Measurements from ENCODE around the gene CASS4. TPM values are rescaled to one million over a fixed set of nuclear protein-coding genes. Genes with fewer than 3 reads are reported as not detected.

CASS4 gene, protein sequence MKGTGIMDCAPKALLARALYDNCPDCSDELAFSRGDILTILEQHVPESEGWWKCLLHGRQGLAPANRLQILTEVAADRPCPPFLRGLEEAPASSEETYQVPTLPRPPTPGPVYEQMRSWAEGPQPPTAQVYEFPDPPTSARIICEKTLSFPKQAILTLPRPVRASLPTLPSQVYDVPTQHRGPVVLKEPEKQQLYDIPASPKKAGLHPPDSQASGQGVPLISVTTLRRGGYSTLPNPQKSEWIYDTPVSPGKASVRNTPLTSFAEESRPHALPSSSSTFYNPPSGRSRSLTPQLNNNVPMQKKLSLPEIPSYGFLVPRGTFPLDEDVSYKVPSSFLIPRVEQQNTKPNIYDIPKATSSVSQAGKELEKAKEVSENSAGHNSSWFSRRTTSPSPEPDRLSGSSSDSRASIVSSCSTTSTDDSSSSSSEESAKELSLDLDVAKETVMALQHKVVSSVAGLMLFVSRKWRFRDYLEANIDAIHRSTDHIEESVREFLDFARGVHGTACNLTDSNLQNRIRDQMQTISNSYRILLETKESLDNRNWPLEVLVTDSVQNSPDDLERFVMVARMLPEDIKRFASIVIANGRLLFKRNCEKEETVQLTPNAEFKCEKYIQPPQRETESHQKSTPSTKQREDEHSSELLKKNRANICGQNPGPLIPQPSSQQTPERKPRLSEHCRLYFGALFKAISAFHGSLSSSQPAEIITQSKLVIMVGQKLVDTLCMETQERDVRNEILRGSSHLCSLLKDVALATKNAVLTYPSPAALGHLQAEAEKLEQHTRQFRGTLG
- total RNA-seq, result under 0.01 and 8.9 TPM in 2 replicates

DNA sequence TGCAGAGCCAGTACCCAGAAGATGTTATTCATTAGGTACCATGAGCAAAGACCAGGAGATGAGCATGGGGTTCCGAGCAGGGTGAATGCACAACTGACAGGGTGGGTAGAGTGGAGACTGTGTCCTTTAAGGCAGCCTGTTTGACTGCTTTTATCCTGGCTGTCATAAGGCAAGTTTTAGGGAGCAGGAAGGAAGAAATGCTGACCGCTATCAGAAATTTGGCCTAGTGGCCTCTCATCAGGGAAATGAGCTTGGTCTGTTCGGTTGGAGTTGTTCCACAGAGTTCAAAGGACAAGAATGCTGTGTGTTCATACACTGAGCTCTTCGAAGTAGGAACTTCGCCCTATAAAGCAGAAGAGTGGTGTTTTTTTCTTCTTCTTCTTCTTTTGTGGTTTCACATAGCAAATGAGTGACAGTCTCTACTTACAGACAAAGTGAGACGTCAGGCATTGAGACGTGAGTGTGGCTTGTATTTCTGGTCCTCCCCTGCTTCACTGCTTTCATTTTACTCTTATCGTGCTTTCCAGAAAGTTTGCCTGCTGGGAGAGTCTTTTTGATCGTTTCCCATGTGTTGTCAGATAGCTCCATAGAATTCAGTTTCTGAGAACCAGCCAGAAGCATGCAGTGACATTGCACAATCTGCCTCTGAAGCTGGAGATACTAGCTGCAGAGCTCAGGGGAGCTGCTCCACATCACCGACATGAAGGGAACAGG is at the start of gene CASS4:
Gene CASS4, plus strand, starts transcription at position 502 of the 714 bp plus-strand sequence. Its CDS starts 199 bp downstream, at position 701.

DNA sequence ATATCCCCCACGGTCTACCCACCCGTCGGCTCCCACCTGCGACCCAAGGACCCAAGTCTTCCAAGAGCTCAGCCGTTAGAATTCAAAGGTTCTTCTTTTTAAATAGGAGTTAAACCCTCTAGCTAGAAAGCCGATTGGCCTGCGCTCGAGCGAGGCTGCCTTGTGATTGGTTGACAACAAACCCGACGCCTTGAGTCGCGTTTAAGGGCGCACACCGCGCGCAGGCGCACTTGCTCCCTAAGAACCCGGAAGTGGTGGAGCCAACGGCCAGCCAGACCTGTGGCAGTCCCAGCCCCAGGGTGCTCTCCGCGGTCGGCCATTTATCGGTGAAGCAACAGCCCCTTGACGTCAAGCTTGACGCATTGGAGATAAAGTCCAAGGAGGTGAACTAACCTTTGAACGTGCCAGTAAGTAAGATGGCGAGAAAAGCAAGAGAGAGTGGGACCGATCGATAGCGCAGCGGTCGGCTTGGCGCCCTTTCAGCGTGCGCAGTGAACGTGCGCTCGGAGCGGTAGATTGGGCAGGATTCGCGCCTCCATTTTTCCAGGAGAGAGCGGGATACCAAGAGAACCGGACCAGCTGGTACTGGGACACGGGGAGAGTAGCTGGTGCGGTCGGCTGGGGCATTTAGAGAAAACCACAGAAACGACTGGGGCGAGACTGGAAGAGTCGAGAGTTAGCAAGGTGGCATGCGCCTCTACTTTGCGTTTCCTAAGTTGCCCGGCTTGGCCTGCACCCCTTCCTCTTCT is 19.8 kb upstream of the CASS4 start, which contains the start of the genes AURKA and CSTF1:
Gene AURKA, minus strand, starts transcription at position 84 of the 749 bp plus-strand sequence. CDS start 4,018 bp downstream, outside the sequence.
Gene CSTF1, plus strand, starts transcription at position 514 of the 749 bp plus-strand sequence. CDS start 2,908 bp downstream, outside the sequence.

GRCh38 chr20:56468316-56469076 is 56.4 kb downstream of the CASS4 start, which contains the start of gene RTF2:
Gene RTF2 (plus strand): TSS chr20:56468627. CDS start chr20:56468698, 71 bp downstream.

Small RNA genes within 50 kb of the gene (small RNA-seq; reads per million reads assigned to genes)
- gene RPL39P (ENCODE audit: low replicate concordance), result not detected

Other genes starting within 250 kb of the CASS4 start
- not detected in 2 replicates for gene MC3R, start 163.5 kb upstream of the CASS4 start, total RNA-seq
- 32.0 and 41.2 TPM in 2 replicates for gene FAM210B, start 53.3 kb upstream of the CASS4 start, total RNA-seq
- gene AURKA, start 20.0 kb upstream of the CASS4 start, total RNA-seq, result 3.7 and 102 TPM in 2 replicates
- 26.7 and 44.5 TPM in 2 replicates for gene CSTF1, start 19.6 kb upstream of the CASS4 start, total RNA-seq
- 62.6 and 73.3 TPM in 2 replicates for gene RTF2, start 56.4 kb downstream of the CASS4 start, total RNA-seq
- gene FAM209A, start 112.5 kb downstream of the CASS4 start, total RNA-seq, result not detected in 2 replicates
- gene FAM209B, start 121.0 kb downstream of the CASS4 start, total RNA-seq, result not detected in 2 replicates
- gene TFAP2C, start 217.0 kb downstream of the CASS4 start, total RNA-seq, result 0.44 and 27.3 TPM in 2 replicates